Stimulated activated naive B cell treated with anti-CD40 and anti-IgM and Interleukin-4, amounts not matched to agents 10 μg/mL and 1 μg/mL and 100 μg/mL, for 72 hours (primary cell): ENCODE results near the gene TNIK.
"Not testable (repeated sequence)": the region's sequence is repeated elsewhere in the genome, so short reads cannot be mapped to it uniquely, and the experiment has no call there.

ENCODE experiments used
- ATAC-seq, 2 donors: fragments of 150-1000 bp; cut with Tn5 transposase; replicated peaks; 2 replicates each; pipeline ENCODE4 v1.10.0; 2021; ENCODE audit warnings: moderate library complexity in 1 of 2
- DNase-seq: peaks from one replicate; pipeline ENCODE4 v3.0.0; 2021
- H3K27ac Mint-ChIP-seq: one replicate; pipeline ENCODE4 v1.8.0; 2022; ENCODE audit warnings: mild to moderate bottlenecking, mixed read lengths
- H3K27me3 Mint-ChIP-seq, 2 donors: one replicate each; pipeline ENCODE4 v1.8.0; 2022; ENCODE audit warnings: mixed read lengths in 2 of 2
- H3K36me3 Mint-ChIP-seq, 2 donors: one replicate each; pipeline ENCODE4 v1.8.0; 2022; ENCODE audit warnings: mixed read lengths in 2 of 2, mild to moderate bottlenecking in 1 of 2
- H3K4me1 Mint-ChIP-seq, 2 donors: one replicate each; pipeline ENCODE4 v1.8.0; 2022; ENCODE audit warnings: mixed read lengths in 2 of 2, mild to moderate bottlenecking in 1 of 2
- H3K4me3 Mint-ChIP-seq, 2 donors: one replicate each; pipeline ENCODE4 v1.8.0; 2022; ENCODE audit warnings: mild to moderate bottlenecking in 2 of 2, mixed read lengths in 2 of 2, moderate library complexity in 1 of 2
- H3K9me3 Mint-ChIP-seq, 2 donors: one replicate each; pipeline ENCODE4 v1.8.0; 2022; ENCODE audit warnings: mixed read lengths in 2 of 2, mild to moderate bottlenecking in 1 of 2

TNIK gene

DNA sequence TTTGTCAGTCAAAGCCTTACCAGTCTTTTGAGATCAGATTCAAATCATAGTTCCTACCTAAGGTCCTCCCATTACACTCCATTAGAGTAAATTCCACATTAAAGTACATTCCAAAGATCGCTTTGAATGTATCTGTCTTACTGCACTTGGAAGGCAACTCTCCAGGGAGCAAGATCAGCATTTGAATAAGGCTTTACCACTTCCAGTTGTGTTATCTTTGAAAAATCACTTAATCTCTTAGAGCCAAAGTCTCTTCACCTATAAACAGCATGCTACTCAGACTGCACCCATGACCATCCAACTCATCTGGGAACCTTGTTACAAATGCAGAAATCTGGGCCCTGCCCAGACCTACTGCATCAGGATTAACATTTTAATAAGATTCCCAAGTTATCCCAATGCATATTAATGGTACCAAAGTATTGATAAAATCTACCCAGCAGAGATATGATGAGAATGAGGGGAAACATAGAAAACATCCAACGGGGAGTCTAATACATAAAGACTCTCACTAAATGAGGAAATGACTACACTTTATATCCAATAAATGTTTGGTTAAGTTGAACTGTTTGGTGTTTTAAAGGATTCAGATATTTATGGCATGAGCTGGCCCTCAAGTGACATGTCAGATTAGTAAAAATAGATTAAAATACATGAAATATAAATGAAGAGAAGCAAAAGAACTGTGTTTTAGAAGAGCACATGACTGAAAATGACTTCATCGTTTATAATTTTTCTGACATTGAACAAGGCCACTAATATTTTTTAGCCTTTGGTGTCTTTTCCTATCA, 75.9 kb downstream of the TNIK start:
- peak; percentile 8 to 20 for ATAC-seq
- H3K36me3 Mint-ChIP-seq = no peaks in the 10 kb centered on the region
- H3K27me3 Mint-ChIP-seq = peaks cover 4 to 7% of the 10 kb centered on the region in 2 donors
- DNase-seq = no peak
- H3K9me3 Mint-ChIP-seq = no peaks in the 10 kb centered on the region
- peaks cover 7 to 9% of the 10 kb centered on the region in 2 donors for H3K4me1 Mint-ChIP-seq
- peak overlapping the region; percentile 8 to 43 for H3K4me3 Mint-ChIP-seq
- H3K27ac Mint-ChIP-seq = no peak overlapping the region

DNA sequence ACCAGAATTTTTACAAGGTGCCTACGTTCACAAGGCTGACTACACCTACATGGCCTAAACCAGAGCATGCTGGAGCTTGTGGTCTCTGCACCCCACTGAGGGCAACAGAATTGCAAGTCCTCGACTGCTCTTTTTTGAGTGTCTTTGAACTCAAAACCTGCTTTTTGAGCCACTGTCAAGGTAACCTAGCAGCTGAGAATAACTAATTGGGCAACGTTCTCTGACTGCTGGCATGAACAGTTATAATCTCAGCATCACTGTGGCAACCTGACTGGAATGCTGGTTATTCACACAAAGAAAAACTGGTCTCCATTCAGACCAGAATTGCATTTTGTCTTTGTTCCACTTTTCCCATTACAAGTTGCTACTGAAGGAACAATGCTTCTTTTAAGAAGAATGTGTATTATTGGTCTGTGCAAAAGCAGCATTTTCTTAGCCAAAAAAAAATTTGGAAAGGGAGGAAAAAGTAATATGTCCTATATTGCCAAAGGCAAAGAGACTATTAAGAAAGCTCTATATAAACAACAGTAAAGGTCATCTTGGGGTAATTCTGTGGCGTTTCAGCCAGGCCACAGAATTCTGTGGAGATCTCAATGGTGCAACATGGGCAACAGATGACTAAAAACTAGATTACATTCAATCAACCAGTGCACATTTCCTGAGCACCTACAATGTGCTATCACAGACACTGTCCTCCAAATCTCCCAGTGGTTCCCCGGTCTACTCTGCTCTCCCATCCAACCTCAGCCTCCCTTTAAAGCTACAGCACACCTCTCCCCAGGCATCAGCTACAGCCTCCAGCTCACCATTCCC, 76.8 kb downstream of the TNIK start:
- H3K27me3 Mint-ChIP-seq = peaks cover 4 to 7% of the 10 kb centered on the region in 2 donors
- H3K27ac Mint-ChIP-seq = no peak overlapping the region
- H3K4me3 Mint-ChIP-seq = peak overlapping the region; percentile 8 to 43
- ATAC-seq (peak; percentile 85 to 89), DNase-seq (no peak)
- H3K36me3 Mint-ChIP-seq = no peaks in the 10 kb centered on the region
- H3K4me1 Mint-ChIP-seq = peaks cover 7 to 9% of the 10 kb centered on the region in 2 donors
- H3K9me3 Mint-ChIP-seq = no peaks in the 10 kb centered on the region

DNA sequence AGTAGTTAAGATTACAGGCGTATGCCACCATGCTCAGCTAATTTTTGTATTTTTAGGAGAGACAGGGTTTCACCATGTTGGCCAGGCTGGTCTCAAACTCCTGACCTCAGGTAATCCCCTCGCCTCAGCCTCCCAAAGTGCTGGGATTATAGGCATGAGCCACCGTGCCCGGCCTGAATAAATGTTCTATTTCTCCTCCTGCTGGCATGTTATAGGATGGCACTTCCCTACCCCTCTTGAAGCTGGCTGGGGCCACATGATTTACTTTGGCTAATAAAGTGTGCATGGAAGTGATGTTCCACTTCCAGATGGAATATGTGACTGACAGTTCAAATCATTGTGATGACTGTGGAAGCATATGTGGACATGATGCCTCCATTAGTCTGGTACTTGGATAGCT, 77.9 kb downstream of the TNIK start:
- ATAC-seq, DNase-seq, H3K27me3 Mint-ChIP-seq, H3K36me3 Mint-ChIP-seq, H3K27ac Mint-ChIP-seq, H3K9me3 Mint-ChIP-seq, H3K4me3 Mint-ChIP-seq, H3K4me1 Mint-ChIP-seq: not testable (repeated sequence)

DNA sequence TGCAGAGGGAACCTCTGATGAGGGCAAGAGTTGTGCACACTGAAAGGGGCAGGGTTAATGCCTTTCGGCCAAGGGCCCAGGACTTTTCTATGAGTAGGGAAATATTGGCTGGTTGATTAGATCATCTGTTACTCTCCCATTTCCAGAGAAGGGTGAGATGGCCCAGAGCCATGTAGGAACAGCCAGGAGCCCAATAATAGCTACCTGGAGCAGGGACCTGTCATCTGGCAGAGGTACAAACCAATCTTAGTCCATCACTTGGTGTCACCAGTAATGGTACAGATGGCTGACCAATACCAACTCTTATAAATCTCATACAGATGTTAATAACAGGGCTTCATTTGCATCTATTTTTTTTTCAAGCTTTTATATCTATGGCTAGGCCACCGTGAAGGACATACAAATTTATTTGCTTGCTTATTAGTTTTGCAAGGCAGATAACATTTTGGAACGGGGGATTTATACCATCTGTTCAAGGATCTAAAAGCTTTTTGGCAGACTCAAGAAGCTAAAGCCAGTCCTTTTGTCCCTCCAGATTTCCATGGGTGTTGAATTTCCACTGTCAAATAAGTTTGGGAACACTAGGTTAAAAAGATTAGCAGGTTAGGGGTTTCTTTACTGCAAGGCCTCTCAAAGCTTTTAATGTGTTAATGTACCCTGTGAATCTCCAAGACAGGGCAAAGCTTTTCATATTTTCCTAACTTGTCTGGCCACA, 79.3 kb downstream of the TNIK start:
- Mint-ChIP-seq H3K9me3 (no peaks in the 10 kb centered on the region), H3K4me1 (peaks cover 7 to 9% of the 10 kb centered on the region in 2 donors), H3K36me3 (no peaks in the 10 kb centered on the region), H3K27me3 (peaks cover 4 to 7% of the 10 kb centered on the region in 2 donors), H3K4me3 (no peak overlapping the region), H3K27ac (no peak overlapping the region)
- ATAC-seq = no peak
- DNase-seq = no peak

DNA sequence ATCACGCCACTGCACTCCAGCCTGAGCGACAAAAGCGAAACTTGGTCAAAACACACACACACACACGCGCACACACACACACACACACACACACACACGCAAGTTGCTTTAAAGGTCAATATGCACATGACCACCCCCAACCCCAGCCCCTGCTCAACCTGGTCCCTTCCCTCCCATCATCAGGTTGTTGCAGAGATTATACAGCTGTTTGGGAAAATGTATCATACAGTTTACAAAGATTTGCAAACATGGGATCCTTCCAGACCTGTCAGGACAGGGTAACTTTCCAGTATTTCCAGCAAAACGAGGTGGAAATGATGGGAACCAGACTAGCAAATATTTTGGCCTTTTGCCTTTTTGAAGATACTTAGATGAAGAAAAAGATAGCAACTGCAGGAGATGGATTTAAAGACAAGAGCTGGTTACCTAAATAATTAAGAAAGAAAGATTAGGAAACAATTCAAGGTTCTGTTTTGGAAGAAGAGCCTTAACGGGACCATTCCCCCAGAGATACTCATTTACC, 80.2 kb downstream of the TNIK start:
- H3K27ac Mint-ChIP-seq = no peak overlapping the region
- no peaks in the 10 kb centered on the region for H3K9me3 Mint-ChIP-seq
- no peaks in the 10 kb centered on the region for H3K36me3 Mint-ChIP-seq
- ATAC-seq = no peak
- no peak for DNase-seq
- H3K4me1 Mint-ChIP-seq = peaks cover 7 to 9% of the 10 kb centered on the region in 2 donors
- H3K4me3 Mint-ChIP-seq = no peak overlapping the region
- H3K27me3 Mint-ChIP-seq = peaks cover 4 to 7% of the 10 kb centered on the region in 2 donors

DNA sequence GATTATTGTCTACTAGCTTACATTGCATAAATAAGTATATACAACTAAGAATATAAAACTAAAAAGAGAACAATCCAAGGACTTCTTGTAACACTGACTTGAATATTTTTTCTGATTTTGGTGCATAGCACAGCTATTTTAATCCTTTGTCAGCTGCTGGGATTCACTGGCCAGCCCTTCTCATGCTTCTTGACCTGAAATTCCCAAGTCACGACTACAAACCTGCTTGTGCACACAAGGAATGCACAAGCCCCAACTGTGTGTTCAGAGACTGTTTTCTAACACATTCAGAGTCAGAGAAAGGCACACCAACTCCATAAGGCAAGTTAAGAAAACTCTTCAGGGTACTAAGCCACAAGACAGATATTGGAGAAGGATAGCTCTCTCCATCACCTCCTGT, 80.9 kb downstream of the TNIK start:
- ATAC-seq (no peak), DNase-seq (no peak)
- no peaks in the 10 kb centered on the region for H3K36me3 Mint-ChIP-seq
- peaks cover 7 to 9% of the 10 kb centered on the region in 2 donors for H3K4me1 Mint-ChIP-seq
- peaks cover 4 to 7% of the 10 kb centered on the region in 2 donors for H3K27me3 Mint-ChIP-seq
- no peak overlapping the region for H3K27ac Mint-ChIP-seq
- H3K9me3 Mint-ChIP-seq = no peaks in the 10 kb centered on the region
- H3K4me3 Mint-ChIP-seq = no peak overlapping the region

DNA sequence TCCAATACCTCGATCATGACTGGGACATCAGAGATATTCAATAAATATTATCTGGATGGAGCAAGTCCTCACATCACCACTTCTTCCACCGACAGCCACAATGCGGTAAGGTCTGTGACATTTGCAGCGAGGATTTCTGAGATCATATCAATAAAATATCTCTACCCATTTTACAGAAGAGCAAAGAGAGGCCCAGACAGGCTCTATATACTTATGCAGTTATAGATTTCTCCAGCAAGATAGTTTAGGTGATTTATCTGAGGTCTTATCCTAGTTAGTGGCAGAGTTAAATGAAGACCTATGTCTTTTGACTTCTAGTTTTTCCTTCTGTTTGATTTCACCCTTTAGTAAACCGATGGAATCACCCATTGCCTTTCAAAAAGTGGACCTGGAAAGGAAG, 81.6 kb downstream of the TNIK start:
- no peak for DNase-seq
- peaks cover 0 to 2% of the 10 kb centered on the region in 2 donors for H3K4me1 Mint-ChIP-seq
- no peak for ATAC-seq
- H3K36me3 Mint-ChIP-seq = no peaks in the 10 kb centered on the region
- H3K27me3 Mint-ChIP-seq = no peaks in the 10 kb centered on the region
- H3K9me3 Mint-ChIP-seq = no peaks in the 10 kb centered on the region
- no peak overlapping the region for H3K4me3 Mint-ChIP-seq
- no peak overlapping the region for H3K27ac Mint-ChIP-seq

DNA sequence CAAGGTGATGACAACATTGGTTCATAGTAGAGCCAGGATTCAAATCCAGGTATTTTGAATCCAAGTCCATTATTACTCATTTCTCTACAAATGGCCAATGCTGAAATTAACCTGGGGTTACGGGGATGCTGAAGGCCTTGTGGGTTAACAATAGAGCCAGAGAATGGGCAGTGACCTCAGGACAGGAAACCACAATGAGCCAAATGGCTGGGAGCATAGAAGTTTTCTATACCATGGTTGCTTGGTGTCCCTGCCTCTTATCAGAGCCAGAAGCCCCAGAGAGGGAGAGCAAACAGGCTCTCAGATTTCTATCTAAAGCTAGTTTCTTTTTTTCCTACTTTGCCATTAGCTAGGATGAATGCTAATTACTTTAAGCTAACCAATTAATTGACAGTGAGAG, 82.3 kb downstream of the TNIK start:
- H3K27me3 Mint-ChIP-seq = no peaks in the 10 kb centered on the region
- H3K4me3 Mint-ChIP-seq = no peak overlapping the region
- H3K4me1 Mint-ChIP-seq = no peaks in the 10 kb centered on the region
- ATAC-seq (no peak), DNase-seq (no peak)
- H3K9me3 Mint-ChIP-seq = no peaks in the 10 kb centered on the region
- H3K27ac Mint-ChIP-seq = no peak overlapping the region
- no peaks in the 10 kb centered on the region for H3K36me3 Mint-ChIP-seq

DNA sequence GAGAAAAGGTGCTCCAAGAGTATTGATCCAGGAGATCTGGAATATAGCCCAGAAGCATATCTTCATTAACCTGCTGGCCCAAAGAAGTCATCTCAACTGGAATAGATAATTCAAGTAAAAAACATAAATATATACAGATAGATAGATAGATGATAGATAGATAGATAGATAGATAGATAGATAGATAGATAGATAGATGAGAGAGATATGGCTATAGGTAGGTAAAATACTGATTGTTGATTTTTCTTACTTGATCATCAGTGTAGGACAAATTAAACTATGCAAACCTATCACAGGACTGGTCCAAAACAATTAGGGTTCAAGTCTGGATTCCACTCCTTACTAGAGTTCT, 83.6 kb downstream of the TNIK start:
- no peak overlapping the region for H3K27ac Mint-ChIP-seq
- no peaks in the 10 kb centered on the region for H3K4me1 Mint-ChIP-seq
- no peaks in the 10 kb centered on the region for H3K36me3 Mint-ChIP-seq
- H3K9me3 Mint-ChIP-seq = no peaks in the 10 kb centered on the region
- no peak overlapping the region for H3K4me3 Mint-ChIP-seq
- ATAC-seq (no peak), DNase-seq (no peak)
- no peaks in the 10 kb centered on the region for H3K27me3 Mint-ChIP-seq

DNA sequence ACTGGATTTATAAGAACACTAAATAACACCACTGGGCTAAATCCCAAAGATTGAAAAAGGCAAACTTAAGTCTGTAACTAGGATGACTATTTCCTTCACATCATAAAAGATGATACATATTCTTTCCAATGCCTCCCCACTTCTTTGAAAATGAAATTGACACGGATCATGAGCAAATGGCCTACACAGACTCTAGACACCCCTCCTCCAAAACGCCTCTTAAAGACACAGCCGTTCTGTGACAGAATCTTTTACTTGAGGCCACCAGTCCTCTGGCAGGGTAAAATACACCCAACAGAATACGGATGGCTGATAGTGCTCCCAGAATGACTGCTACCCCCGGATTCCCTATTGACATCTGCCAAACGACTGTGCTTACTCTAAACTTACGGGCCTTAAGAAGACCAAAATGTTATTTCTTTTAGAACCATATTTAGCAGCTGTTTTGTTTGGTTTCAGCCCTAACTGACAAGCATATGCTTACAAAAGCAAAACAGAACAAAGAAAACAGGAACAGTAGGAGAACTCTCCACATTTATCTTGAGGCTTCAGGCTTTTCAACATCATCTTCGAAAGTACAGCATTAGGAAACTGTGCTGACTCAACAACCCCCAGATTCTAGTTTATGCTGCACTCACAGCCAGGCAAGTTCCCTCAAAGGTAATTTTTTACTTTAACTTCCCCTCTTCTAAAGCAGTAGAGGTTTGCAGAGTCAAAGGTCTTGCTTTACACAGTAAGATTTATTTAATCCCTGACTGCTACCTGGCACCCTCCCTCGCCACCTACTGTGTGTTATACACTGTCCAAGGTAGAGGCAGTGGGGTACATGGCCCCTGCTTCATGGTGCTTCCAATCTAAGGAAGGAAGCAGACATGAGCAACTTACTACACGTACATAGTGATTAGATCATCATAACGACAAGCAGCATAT, 84.3 kb downstream of the TNIK start:
- Mint-ChIP-seq H3K4me3 (no peak overlapping the region), H3K4me1 (no peaks in the 10 kb centered on the region), H3K27ac (no peak overlapping the region), H3K9me3 (no peaks in the 10 kb centered on the region), H3K27me3 (no peaks in the 10 kb centered on the region), H3K36me3 (no peaks in the 10 kb centered on the region)
- DNase-seq (no peak), ATAC-seq (peak in 1 of 2 donors; percentile 31)

DNA sequence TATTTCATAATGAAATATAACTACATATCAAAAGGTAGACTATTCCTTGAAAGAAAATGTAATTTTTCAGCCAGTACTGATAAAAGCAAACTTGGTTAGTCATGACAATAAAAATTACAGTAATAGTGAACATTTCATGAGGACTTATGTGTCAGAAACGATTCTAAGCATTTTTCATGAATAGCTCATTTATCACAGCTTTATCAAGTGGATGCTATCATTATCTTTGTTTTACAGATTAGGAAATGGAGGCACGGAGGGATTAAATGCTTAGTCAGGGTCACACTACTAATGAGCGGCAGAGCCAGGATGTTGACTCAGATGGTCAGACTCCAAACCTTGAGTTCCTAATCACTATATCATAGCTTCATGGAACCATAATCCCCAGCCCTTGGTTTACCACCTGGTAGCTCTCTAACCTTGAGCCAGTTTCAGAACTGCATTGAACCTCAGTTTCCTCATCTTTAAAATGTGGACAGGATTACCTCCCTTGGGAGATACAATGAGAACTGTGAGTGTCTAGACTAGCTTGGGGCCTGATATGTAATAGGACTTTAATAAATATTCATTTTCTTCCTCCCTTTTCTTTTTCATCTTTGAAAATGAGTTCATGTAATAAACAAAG, 85.4 kb downstream of the TNIK start:
- ATAC-seq (no peak), DNase-seq (no peak)
- Mint-ChIP-seq H3K9me3 (no peaks in the 10 kb centered on the region), H3K27me3 (no peaks in the 10 kb centered on the region), H3K4me1 (no peaks in the 10 kb centered on the region), H3K4me3 (no peak overlapping the region), H3K36me3 (no peaks in the 10 kb centered on the region), H3K27ac (no peak overlapping the region)

DNA sequence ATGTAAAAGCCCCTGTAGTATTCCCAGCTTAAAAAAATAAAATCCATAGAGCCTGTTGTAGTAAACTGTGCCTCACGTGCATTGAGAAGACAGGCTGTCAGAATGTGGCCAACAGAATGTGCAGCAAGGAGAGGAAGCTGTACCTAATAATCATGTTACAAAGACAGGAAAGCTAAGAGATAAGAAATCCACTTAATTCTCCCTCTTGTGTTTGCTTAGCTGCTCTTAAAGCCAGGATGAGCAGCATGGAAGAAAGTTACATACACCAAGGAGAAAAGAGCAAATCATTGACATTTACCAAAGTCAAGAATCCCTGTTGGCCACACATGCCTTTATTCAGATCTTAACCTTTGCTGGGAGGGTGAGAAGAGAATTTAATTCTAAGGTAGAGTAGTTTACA, 85.9 kb downstream of the TNIK start:
- H3K27me3 Mint-ChIP-seq = no peaks in the 10 kb centered on the region
- H3K27ac Mint-ChIP-seq = no peak overlapping the region
- H3K4me3 Mint-ChIP-seq = no peak overlapping the region
- DNase-seq (no peak), ATAC-seq (no peak)
- H3K9me3 Mint-ChIP-seq = no peaks in the 10 kb centered on the region
- H3K4me1 Mint-ChIP-seq = no peaks in the 10 kb centered on the region
- H3K36me3 Mint-ChIP-seq = no peaks in the 10 kb centered on the region

DNA sequence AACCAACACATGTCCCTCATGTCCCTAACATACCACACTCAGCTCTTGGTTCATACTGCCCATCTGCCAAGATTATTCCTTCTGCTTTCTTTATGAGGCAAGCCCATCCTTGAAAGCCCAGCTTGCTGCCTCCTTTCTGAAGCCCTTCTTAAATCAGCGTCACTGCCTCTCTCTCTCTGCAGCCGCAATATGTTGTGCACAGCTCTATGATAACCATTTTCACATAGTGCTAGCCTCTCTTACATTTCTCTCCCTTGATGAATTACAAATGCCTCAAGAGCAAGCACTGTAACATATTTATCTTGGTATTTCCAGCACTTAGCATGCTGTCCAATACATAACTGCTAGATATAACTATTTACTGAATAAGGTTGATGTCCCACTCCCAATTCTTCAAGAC, 86.5 kb downstream of the TNIK start:
- no peaks in the 10 kb centered on the region for H3K27me3 Mint-ChIP-seq
- DNase-seq (no peak), ATAC-seq (no peak)
- no peaks in the 10 kb centered on the region for H3K36me3 Mint-ChIP-seq
- H3K27ac Mint-ChIP-seq = no peak overlapping the region
- H3K4me3 Mint-ChIP-seq = no peak overlapping the region
- no peaks in the 10 kb centered on the region for H3K9me3 Mint-ChIP-seq
- H3K4me1 Mint-ChIP-seq = no peaks in the 10 kb centered on the region
